Subcutaneous adipose tissue (tissue), 4 donors: Measurements from ENCODE around the gene PROCR. TPM values are rescaled to one million over a fixed set of nuclear protein-coding genes. Genes with fewer than 3 reads are reported as not detected.

ENCODE experiments used
- CTCF ChIP-seq: fragments of 450-650 bp; IDR thresholded peaks from one replicate; pipeline ENCODE4 v1.5.1; 2016; ENCODE audit warnings: low read depth, mild to moderate bottlenecking, control low read depth, antibody characterized with exemption, moderate library complexity
- total RNA-seq, 4 donors: library from RNA; depleted of rRNA; stranded (reverse); fragments of >200 nt; gene quantifications; one replicate each; pipeline ENCODE4 v1.1.0, GENCODE V29; 2016

PROCR gene
- total RNA-seq, 4 donors from 2014 or later = 61.9 to 86.5 (median 71.5) TPM

DNA sequence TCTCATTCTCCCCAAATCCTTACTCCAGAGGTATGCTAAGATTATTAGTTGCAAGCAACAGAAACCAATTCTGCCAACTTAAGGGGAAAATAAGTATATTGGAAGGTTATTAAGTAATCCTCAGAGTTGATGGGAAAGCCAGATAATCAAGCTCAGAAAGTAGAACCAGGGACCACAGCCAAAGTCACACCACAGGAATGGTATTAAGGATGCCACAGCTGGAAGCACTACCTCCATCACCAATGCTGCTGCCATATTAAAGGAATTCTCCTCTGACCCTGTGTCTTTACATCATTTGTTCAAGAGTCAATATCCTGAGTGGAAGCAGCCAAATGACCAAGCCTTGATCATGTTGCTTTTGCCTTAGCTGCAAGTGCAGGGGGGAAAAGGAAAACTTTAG, 9.9 kb downstream of the PROCR start:
- no peak for TF ChIP-seq CTCF

- TF ChIP-seq CTCF = no peak
Measured at GRCh38 chr20:35187584-35188190, 15.8 kb downstream of the PROCR start.

DNA sequence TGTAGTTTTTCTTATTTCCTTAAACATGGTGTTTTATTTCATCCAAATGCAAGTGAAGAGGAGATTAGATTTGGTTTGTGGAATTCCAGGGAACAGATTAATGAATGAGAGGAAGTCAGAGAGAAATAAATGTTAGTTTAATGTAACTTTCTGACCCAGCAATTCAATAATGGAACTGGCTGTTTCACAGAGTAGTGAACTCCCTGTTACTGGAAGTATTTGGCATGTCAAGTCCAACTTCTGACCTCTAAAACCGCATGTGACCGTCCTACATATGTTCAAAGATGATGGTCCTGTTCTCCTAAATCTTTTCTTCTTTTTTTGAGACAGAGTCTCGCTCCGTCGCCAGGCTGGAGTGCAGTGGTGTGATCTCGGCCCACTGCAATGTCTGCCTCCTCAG, 18.7 kb downstream of the PROCR start:
- no peak for TF ChIP-seq CTCF

- no peak for TF ChIP-seq CTCF
Measured at GRCh38 chr20:35191419-35192117, 19.7 kb downstream of the PROCR start.

DNA sequence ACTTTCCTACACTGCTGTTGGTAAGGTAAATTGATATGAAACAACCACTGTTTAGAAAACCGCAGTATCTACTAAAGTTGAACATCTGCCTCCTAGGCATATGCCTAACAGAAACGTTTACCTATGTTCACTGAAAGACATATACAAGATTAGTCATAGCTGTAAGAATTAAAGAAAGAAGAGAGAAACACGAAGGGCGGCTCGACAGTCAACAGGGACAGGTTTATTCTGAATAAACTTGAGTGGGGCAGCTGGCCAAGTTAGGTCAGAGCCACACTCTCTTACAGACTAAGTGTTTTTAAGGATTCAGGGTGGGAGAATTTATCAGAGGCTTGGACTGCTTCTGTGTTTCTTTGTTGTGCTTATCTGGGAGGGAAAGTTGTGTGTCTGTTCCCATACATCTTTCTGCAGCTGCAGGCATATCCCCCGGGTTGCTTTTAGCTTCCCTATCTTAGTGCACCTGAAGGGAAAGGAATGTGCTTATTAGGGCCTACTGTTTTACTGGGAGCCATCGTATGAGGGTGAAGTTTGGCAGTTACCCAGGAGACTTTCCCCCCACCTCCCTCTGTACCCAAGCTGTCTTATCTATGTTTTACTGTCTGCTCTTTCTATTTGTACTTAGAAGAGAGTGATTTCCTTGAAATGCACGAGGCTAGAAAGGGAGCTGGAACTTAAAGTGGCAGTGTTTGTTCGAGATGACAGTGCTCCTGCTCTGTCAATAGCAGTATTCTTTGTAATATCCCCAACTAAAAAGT, 20.4 kb downstream of the PROCR start:
- TF ChIP-seq CTCF = no peak

- no peak for TF ChIP-seq CTCF
Measured at GRCh38 chr20:35196313-35196712, 24.4 kb downstream of the PROCR start.

GRCh38 chr20:35199740-35200139, 27.9 kb downstream of the PROCR start:
- TF ChIP-seq CTCF = no peak
